K562 (cell line): Measurements from ENCODE around the gene LMTK2.

Experiments
- CHD2 ChIP-seq: IDR thresholded peaks from 2 replicates; pipeline ENCODE4 v1.6.1; 2011; ENCODE audit warnings: low read depth, low read length
- FOXJ2 ChIP-seq: fragments of 200-800 bp; sonication (Bioruptor generic); IDR thresholded peaks from 2 replicates; pipeline ENCODE4 v1.6.1; 2016; ENCODE audit warnings: missing genetic modification characterization, missing compliant biosample characterization
- ZNF12 ChIP-seq: sonication (generic); formaldehyde crosslinking; IDR thresholded peaks from 2 replicates; pipeline ENCODE4 v1.4.0; 2020; ENCODE audit warnings: mild to moderate bottlenecking, missing genetic modification reagents
- TF ChIP-seq, protein P1 (sequence below): fragments of 150-350 bp; IDR thresholded peaks from 2 replicates; pipeline ENCODE4 v1.6.1; 2014; ENCODE audit warnings: low read depth, mild to moderate bottlenecking, low read length, borderline replicate concordance
- TF ChIP-seq, protein P2 (sequence below), 3 experiments: IDR thresholded peaks in 2 of 3; conservative IDR thresholded peaks in 1 of 3; 2 replicates each; pipeline ENCODE4 v1.5.1; 2011 to 2012; ENCODE audit warnings: low read length in 3 of 3, mild to moderate bottlenecking in 3 of 3, control low read depth in 2 of 3, improper control_type of control experiment in 1 of 3, inconsistent platforms in 1 of 3, low read depth in 1 of 3, mixed read lengths in 1 of 3, moderate library complexity in 1 of 3; ENCODE audit not compliant: insufficient read depth in 2 of 3

DNA sequence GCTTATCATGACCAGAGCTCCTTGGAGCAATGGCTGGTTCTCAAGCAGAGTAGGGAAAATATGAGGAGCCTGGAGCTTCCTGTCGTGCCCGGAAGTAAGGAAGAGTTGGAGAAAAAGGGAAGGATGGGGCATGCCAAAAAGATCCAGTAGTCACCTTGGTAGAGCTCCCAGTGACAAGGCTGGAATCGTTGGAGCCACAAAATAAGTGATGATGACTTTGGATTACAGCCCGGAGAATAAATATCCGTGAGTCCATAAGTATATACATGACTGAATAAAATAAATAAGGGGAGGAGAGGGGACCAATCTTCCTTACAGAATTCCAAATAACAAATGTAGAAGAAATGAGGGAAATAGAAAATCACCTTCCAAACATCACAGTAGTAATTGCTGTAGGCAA lies 29.3 kb downstream of the LMTK2 start:
- no peak for TF ChIP-seq ZNF12
- TF ChIP-seq, protein P1, sequence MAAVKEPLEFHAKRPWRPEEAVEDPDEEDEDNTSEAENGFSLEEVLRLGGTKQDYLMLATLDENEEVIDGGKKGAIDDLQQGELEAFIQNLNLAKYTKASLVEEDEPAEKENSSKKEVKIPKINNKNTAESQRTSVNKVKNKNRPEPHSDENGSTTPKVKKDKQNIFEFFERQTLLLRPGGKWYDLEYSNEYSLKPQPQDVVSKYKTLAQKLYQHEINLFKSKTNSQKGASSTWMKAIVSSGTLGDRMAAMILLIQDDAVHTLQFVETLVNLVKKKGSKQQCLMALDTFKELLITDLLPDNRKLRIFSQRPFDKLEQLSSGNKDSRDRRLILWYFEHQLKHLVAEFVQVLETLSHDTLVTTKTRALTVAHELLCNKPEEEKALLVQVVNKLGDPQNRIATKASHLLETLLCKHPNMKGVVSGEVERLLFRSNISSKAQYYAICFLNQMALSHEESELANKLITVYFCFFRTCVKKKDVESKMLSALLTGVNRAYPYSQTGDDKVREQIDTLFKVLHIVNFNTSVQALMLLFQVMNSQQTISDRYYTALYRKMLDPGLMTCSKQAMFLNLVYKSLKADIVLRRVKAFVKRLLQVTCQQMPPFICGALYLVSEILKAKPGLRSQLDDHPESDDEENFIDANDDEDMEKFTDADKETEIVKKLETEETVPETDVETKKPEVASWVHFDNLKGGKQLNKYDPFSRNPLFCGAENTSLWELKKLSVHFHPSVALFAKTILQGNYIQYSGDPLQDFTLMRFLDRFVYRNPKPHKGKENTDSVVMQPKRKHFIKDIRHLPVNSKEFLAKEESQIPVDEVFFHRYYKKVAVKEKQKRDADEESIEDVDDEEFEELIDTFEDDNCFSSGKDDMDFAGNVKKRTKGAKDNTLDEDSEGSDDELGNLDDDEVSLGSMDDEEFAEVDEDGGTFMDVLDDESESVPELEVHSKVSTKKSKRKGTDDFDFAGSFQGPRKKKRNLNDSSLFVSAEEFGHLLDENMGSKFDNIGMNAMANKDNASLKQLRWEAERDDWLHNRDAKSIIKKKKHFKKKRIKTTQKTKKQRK: no peak
- TF ChIP-seq, protein P2, sequence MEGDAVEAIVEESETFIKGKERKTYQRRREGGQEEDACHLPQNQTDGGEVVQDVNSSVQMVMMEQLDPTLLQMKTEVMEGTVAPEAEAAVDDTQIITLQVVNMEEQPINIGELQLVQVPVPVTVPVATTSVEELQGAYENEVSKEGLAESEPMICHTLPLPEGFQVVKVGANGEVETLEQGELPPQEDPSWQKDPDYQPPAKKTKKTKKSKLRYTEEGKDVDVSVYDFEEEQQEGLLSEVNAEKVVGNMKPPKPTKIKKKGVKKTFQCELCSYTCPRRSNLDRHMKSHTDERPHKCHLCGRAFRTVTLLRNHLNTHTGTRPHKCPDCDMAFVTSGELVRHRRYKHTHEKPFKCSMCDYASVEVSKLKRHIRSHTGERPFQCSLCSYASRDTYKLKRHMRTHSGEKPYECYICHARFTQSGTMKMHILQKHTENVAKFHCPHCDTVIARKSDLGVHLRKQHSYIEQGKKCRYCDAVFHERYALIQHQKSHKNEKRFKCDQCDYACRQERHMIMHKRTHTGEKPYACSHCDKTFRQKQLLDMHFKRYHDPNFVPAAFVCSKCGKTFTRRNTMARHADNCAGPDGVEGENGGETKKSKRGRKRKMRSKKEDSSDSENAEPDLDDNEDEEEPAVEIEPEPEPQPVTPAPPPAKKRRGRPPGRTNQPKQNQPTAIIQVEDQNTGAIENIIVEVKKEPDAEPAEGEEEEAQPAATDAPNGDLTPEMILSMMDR (IDR thresholded peaks at IDR 0.05 in 2 of 3, conservative IDR thresholded peaks at IDR 0.05 in 1 of 3; ENCODE audit: insufficient read depth in 2 of 3, low read depth in 1 of 3, low read length in 3 of 3): no peak
- TF ChIP-seq FOXJ2: no peak
- TF ChIP-seq CHD2: no peak
